Liver (tissue), 9 donors: ENCODE data around the gene IL17RD. TPM values are rescaled to one million over a fixed set of nuclear protein-coding genes. Genes with fewer than 3 reads are reported as not detected.

ENCODE experiments used
- DNase-seq: peaks from one replicate; pipeline ENCODE4 v3.0.0-alpha.2; 2017; ENCODE audit warnings: low spot score
- H3K27ac ChIP-seq, 2 donors: one replicate each; pipeline ENCODE4 v1.7.0; 2013; ENCODE audit warnings: inconsistent platforms in 2 of 2, low read length in 2 of 2, control low read depth in 1 of 2, low read depth in 1 of 2, mild to moderate bottlenecking in 1 of 2
- H3K27me3 ChIP-seq, 4 donors: one replicate each; pipeline versions ENCODE4 v1.6.1 to v1.7.0; 2013; ENCODE audit warnings: low read length in 3 of 4, inconsistent platforms in 1 of 4, mild to moderate bottlenecking in 1 of 4, moderate library complexity in 1 of 4; ENCODE audit not compliant: control insufficient read depth in 4 of 4, insufficient read depth in 4 of 4
- H3K36me3 ChIP-seq, 4 donors: one replicate each; pipeline versions ENCODE4 v1.6.1 to v1.7.0; 2013; ENCODE audit warnings: low read length in 3 of 4, mild to moderate bottlenecking in 3 of 4, low read depth in 1 of 4, moderate library complexity in 1 of 4; ENCODE audit not compliant: control insufficient read depth in 4 of 4, insufficient read depth in 3 of 4
- H3K4me1 ChIP-seq, 4 donors: one replicate each; pipeline versions ENCODE4 v1.6.1 to v1.7.0; 2013; ENCODE audit warnings: low read length in 3 of 4, mild to moderate bottlenecking in 3 of 4, moderate library complexity in 1 of 4; ENCODE audit not compliant: control insufficient read depth in 4 of 4, insufficient read depth in 4 of 4
- H3K4me3 ChIP-seq, 3 donors: one replicate each; pipeline versions ENCODE4 v1.6.1 to v1.7.0; 2013; ENCODE audit warnings: low read length in 3 of 3, control low read depth in 1 of 3, low read depth in 1 of 3, mild to moderate bottlenecking in 1 of 3
- H3K9ac ChIP-seq, 2 donors: one replicate each; pipeline ENCODE4 v1.7.0; 2013; ENCODE audit warnings: low read length in 2 of 2, mild to moderate bottlenecking in 2 of 2, moderate library complexity in 2 of 2, control low read depth in 1 of 2, low read depth in 1 of 2
- H3K9me3 ChIP-seq, 4 donors: one replicate each; pipeline versions ENCODE4 v1.6.1 to v1.7.0; 2013; ENCODE audit warnings: low read length in 3 of 4; ENCODE audit not compliant: control insufficient read depth in 4 of 4
- CTCF ChIP-seq: fragments of 150-350 bp; IDR thresholded peaks from 2 replicates; pipeline ENCODE4 v1.5.1; 2017; ENCODE audit warnings: improper control_type of control experiment, low read depth, low read length; ENCODE audit not compliant: missing input control
- HNF4A ChIP-seq, 2 donors: conservative IDR thresholded peaks; 2 replicates each; pipeline ENCODE4 v1.6.1; 2016; ENCODE audit warnings: antibody characterized with exemption in 2 of 2, mild to moderate bottlenecking in 2 of 2
- JUND ChIP-seq, 2 donors: IDR thresholded peaks; 2 replicates each; pipeline ENCODE4 v1.6.1; 2016; ENCODE audit warnings: antibody characterized with exemption in 2 of 2
- RAD21 ChIP-seq, 2 donors: IDR thresholded peaks; 2 replicates each; pipeline ENCODE4 v1.6.1; 2016; ENCODE audit warnings: antibody characterized with exemption in 2 of 2, mild to moderate bottlenecking in 2 of 2
- REST ChIP-seq: IDR thresholded peaks from 2 replicates; pipeline ENCODE4 v1.6.1; 2016; ENCODE audit warnings: antibody characterized with exemption, mild to moderate bottlenecking
- RXRA ChIP-seq, 2 donors: IDR thresholded peaks; 2 replicates each; pipeline ENCODE4 v1.6.1; 2017 to 2018; ENCODE audit warnings: antibody characterized with exemption in 2 of 2, mild to moderate bottlenecking in 1 of 2
- YY1 ChIP-seq: IDR thresholded peaks from 2 replicates; pipeline ENCODE4 v1.6.1; 2016; ENCODE audit warnings: antibody characterized with exemption, mild to moderate bottlenecking
- ZBTB33 ChIP-seq: IDR thresholded peaks from 2 replicates; pipeline ENCODE4 v1.6.1; 2016; ENCODE audit warnings: antibody characterized with exemption
- WGBS: extraction: QIAGEN DNeasy Blood & Tissue Kit; methylation state at CpG from one replicate; pipeline ENCODE4 v1.1.7; 2013; 5-methylcytosine and 5-hydroxymethylcytosine counted together
- polyA plus RNA-seq, 2 donors: library from polyadenylated mRNA; stranded (reverse) in 1 of 2; unstranded in 1 of 2; fragments of 200-250 nt in 1 of 2; fragments of >200 nt in 1 of 2; fragmentation: Nextera tagmentation in 1 of 2; extraction: Ambion mirVana in 1 of 2; gene quantifications; one replicate each; pipeline versions ENCODE4 v1.2.1 to v1.2.3, GENCODE V29; 2013 to 2015
- total RNA-seq, 2 donors: library from RNA; depleted of rRNA; stranded (reverse); fragments of >200 nt; gene quantifications; one replicate each; pipeline ENCODE4 v1.2.3, GENCODE V29; 2014
- donor health status: healthy.
- donor health status: healthy.
- donor health status: healthy.
- donor health status: healthy.
- donor health status: healthy.

Gene IL17RD
- total and polyA plus RNA-seq, 4 donors, result 0.09 to 0.67 (median 0.32) TPM

- TF ChIP-seq CTCF (no peak), HNF4A (conservative IDR thresholded peaks at IDR 0.05) (no peak), RAD21 (IDR thresholded peaks at IDR 0.05) (no peak)
These were observed 26.9 kb upstream of the IL17RD start (continued) for GRCh38 chr3:57192028-57192427.

- Histone ChIP-seq H3K9me3 (no peaks in the 10 kb centered on the region), H3K9ac (no peak overlapping the region), H3K4me3 (no peak overlapping the region), H3K4me1 (no peaks in the 10 kb centered on the region), H3K27ac (no peak overlapping the region), H3K27me3 (no peaks in the 10 kb centered on the region), H3K36me3 (no peaks in the 10 kb centered on the region)
- DNase-seq, result no peak
- WGBS, result 66% methylated on average over 6 of the region's 6 CpGs
- TF ChIP-seq RXRA (IDR thresholded peaks at IDR 0.05) (no peak), YY1 (no peak), ZBTB33 (no peak), RAD21 (IDR thresholded peaks at IDR 0.05) (no peak), JUND (IDR thresholded peaks at IDR 0.05) (no peak), REST (no peak), CTCF (no peak)
These were observed 19.4 kb upstream of the IL17RD start for GRCh38 chr3:57184526-57184925.
